HG03571 (cell line): ENCODE measurements around the gene TRPC4AP.
A peak's percentile ranks its signal among the peaks of the same experiment; 100 is the strongest.
"Not testable (repeated sequence)": the region's sequence is repeated elsewhere in the genome, so short reads cannot be mapped to it uniquely, and the experiment has no call there.

Experiments
- ATAC-seq: cut with Tn5 transposase; IDR thresholded peaks from one replicate; pipeline ENCODE4 v1.9.1; 2021; ENCODE audit not compliant: unreplicated experiment

Gene TRPC4AP, protein sequence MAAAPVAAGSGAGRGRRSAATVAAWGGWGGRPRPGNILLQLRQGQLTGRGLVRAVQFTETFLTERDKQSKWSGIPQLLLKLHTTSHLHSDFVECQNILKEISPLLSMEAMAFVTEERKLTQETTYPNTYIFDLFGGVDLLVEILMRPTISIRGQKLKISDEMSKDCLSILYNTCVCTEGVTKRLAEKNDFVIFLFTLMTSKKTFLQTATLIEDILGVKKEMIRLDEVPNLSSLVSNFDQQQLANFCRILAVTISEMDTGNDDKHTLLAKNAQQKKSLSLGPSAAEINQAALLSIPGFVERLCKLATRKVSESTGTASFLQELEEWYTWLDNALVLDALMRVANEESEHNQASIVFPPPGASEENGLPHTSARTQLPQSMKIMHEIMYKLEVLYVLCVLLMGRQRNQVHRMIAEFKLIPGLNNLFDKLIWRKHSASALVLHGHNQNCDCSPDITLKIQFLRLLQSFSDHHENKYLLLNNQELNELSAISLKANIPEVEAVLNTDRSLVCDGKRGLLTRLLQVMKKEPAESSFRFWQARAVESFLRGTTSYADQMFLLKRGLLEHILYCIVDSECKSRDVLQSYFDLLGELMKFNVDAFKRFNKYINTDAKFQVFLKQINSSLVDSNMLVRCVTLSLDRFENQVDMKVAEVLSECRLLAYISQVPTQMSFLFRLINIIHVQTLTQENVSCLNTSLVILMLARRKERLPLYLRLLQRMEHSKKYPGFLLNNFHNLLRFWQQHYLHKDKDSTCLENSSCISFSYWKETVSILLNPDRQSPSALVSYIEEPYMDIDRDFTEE

GRCh38 chr20:35092524-35093266 lies at the start of gene TRPC4AP:
TSS of gene TRPC4AP (minus strand) at chr20:35092807. CDS start at chr20:35092781, 26 bp downstream.
- ATAC-seq: peak; percentile 95

GRCh38 chr20:35135867-35136586 lies 43.4 kb upstream of the TRPC4AP start:
- no peak for ATAC-seq

- ATAC-seq: no peak
Measured at GRCh38 chr20:35134880-35135279, 42.3 kb upstream of the TRPC4AP start.

- no peak for ATAC-seq
Measured at GRCh38 chr20:35134472-35134871, 41.9 kb upstream of the TRPC4AP start.

DNA sequence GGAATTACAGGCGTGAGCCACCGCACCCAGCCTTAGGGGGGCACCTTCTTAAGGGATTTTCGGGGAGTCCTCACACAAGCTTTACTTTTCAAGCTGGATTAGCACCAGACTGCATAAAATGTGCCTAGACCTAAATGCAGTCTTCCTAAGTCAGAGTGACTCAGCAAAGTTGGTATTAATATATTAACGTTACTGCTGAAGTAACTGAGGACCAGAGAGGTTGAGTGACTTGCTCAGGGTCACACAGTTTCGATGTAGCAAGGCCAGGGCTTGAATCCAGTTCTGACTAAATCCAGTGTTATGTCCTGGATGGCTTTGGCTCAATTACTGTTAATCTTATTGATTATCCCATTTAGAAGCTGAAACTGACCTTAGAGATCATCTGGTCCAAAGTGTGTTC lies 41.1 kb upstream of the TRPC4AP start:
- ATAC-seq: no peak

DNA sequence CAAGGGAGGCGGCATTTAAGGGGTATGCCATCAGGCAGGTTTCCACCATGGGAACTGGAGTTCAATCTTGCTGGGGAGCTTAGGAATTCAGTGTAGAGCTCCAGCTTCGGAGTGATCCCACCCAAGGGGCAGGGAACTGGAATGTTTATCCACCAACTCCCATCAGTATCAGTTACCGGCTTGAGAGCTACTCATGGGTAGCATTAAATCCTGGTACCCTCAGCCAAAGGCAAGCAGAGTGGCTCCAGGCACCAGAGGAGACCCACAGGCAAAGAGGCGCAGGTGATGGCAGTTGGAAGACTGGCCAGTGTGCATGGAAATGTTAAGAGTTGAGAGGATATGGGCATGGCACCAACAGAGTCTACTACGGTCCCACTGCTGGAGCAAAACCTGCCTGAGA lies 40.4 kb upstream of the TRPC4AP start:
- no peak for ATAC-seq

DNA sequence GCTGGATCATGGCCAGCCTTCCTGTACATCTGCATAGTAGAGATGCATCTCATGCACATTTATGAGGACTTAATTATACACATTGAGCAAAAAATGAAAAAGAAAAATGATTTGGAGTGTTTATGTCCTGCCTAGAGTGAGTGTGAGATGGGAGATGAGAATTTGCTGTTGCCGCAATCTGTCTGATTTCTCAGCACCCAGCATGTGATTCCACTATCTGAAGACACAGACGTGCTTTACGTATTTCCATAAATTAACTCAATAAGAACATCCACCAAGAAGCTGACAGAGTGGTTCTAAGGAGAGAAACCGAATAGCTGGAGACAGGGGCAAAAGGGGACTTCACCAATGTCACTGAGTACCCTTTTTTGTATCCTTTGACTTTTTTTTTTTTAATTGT lies 39.3 kb upstream of the TRPC4AP start:
- ATAC-seq: no peak

DNA sequence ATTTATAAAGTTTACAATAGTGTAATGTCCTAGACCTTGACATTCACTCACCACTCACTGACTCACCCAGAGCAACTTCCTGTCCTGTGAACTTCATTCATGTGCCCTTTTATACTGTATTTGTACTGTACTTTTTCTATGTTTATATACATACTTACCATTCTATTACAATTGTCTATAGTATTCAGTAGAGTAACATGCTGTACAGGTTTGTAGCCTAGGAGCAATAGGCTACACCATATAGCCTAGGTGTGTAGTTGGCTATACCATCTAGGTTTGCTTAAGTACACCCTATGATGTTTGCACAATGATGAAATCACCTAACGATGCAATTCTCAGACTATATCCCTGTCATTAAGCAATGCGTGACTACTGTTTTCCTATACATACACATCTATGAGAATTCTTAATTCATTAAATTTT lies 37.1 kb upstream of the TRPC4AP start:
- no peak for ATAC-seq

GRCh38 chr20:35125753-35126152 lies 33.1 kb upstream of the TRPC4AP start:
- no peak for ATAC-seq

- ATAC-seq: no peak
Measured at GRCh38 chr20:35122756-35123405, 30.3 kb upstream of the TRPC4AP start.

DNA sequence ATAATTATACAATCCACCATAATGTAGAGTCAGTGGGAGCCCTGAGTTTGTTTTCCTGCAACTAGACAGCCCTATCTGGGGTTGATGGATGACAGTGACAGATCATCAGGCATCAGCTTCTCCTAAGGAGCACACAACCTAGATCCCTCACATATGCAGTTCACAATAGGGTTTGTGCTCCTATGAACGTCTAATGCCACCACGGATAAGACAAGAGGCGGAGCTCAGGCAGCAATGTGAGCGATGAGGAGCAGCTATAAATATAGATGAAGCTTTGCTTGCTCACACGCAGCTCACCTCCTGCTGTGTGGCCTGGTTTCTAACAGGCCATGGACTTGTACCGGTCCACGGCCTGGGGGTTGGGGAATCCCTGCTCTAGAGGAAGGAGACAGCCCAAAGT lies 28.6 kb upstream of the TRPC4AP start:
- ATAC-seq: no peak

DNA sequence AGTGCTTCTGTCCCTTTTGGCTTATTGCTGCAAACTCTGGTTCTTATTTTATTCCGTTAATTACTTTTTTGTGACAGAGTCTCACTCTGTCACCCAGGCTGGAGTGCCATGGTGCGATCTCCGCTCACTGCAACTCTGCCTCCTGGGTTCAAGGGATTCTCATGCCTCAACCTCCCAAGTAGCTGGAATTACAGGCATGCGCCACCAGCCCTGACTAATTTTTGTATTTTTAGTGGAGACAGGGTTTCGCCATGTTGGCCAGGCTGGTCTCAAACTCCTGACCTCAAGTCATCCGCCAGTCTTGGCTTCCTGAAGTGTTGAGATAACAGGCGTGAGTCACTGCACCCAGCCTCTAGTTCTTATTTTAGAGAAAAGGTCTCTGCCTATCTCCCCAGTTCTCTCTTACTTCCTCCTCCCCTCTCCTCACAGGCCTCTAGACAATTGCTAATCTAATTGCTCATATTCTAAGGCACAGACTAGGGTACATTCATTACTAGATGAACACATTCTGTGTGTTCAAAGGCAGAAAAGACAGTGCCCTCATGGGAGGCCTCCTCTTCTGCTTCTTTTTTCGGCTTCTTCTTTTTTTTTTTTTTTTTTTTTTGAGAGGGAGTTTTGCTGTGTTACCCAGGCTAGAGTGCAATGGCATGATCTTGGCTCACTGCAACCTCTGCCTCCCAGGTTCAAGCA lies 27.6 kb upstream of the TRPC4AP start:
- no peak for ATAC-seq

DNA sequence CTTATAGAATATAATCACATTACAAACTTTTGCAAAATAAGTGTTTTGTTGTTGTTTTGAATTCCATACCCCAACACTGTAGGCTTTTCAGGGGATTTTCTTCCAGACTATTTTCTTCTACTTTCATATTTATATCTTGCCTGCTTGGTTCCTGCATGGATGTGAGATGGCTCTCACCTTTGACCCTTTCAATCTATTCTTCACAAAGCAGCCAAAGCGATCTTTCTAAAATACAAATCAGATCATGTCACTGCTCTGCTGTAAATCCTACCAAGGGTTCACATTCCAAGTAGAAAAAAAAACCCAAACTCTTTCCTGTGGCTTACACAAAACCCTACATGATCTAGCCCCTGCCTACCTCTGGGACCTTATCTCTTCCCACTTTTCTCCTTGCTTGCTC lies 25.0 kb upstream of the TRPC4AP start:
- no peak for ATAC-seq

DNA sequence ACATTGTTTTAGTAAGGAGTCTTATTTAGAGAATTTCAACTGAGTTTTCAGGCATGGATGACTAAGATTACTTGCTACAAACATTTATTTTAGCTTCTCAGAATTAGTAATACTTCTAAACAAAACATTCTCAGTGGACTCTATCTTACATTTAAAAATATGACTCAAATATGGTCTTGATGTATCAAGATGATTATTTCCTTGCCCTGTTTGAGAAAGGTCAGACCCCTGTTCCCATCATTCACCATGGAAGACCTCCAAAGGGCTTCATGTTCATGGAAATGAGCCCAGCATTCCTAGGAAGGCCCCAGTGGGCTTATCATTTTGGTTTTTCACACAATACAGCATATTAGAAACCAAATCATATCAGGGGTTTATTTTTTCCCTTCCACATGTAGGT lies 24.6 kb upstream of the TRPC4AP start:
- ATAC-seq: no peak

- ATAC-seq: no peak
Measured at GRCh38 chr20:35116258-35116657, 23.7 kb upstream of the TRPC4AP start.

DNA sequence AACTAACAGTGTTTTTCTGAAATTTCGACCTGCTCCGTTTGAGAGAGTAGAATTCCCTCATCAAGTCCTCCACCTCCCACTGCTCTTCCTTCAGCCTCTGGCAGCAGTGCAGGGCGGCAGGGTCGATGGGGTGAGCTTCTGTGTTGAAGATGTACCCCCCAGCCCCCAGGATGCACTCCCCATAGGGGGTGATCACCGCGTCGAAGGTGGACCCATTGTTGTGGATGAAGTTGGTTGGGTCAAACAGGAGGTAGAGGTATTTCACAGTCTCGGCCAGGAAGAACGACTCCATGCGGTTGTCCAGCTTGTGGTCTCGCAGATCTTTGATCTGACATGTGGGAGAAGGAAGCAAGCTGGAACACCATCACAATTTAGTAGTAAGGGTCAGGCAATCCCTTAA lies 23.0 kb upstream of the TRPC4AP start:
- no peak for ATAC-seq

GRCh38 chr20:35112276-35112675 lies 19.7 kb upstream of the TRPC4AP start:
- ATAC-seq: not testable (repeated sequence)

DNA sequence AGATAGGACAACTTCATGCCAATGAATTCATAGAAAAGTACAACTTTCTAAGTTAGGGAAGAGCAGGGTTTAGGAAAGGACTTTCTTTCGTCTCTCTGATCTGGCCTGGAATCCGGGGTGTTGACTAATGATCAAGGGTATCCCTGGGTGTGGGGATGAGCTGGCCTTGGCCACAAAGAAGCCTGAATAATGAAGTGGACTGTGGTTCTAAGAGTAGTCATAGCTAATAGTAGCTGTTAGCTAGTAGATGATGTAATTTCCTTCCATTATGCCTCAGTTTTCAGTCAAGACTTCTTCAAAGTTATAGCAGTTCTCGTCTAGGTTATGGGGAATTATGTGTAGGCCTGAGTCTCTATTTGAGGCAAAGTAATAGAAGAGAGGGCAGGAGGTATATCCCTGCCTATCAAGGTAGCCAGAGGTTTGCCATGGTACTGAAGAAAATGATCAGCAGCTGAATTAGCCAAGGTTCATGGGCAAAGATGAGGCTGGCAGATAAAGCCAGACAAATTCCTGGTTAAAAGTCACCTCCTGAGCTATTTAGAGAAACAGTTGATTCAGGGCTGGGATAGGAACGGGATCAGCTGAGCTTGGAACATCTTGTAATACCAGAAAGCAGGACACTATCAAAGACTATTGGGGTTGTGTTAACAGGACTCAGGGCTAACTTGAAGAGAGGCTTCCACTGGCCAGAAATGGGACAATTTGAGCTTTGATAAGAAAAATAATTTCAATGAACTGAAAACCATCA lies 18.7 kb upstream of the TRPC4AP start:
- ATAC-seq: no peak

DNA sequence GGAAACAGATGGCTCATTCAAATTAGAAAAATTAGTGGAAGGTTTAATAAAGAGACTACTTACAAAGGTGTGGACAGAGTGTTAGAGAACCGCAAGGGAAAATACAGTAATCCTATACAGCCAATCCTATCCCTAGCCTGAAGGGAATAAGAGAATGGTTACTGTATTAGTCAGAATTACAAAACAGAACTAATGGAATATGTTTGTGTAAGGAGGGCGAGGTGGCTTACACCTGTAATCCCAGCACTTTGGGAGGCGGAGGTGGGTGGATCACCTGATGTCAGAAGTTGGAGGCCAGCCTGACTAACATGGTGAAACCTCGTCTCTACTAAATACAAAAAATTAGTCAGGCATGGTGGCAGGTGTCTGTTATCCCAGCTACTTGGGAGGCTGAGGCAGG lies 16.3 kb upstream of the TRPC4AP start:
- no peak for ATAC-seq
